Bone marrow (tissue), 2 donors: Measurements from ENCODE around the gene IZUMO1.
"Not testable (repeated sequence)": the region's sequence is repeated elsewhere in the genome, so short reads cannot be mapped to it uniquely, and the experiment has no call there.

Experiments
- DNase-seq, 2 donors: peaks; one replicate each; lab custom pipeline; 2025; lab: John Stamatoyannopoulos, UW

Gene IZUMO1

DNA sequence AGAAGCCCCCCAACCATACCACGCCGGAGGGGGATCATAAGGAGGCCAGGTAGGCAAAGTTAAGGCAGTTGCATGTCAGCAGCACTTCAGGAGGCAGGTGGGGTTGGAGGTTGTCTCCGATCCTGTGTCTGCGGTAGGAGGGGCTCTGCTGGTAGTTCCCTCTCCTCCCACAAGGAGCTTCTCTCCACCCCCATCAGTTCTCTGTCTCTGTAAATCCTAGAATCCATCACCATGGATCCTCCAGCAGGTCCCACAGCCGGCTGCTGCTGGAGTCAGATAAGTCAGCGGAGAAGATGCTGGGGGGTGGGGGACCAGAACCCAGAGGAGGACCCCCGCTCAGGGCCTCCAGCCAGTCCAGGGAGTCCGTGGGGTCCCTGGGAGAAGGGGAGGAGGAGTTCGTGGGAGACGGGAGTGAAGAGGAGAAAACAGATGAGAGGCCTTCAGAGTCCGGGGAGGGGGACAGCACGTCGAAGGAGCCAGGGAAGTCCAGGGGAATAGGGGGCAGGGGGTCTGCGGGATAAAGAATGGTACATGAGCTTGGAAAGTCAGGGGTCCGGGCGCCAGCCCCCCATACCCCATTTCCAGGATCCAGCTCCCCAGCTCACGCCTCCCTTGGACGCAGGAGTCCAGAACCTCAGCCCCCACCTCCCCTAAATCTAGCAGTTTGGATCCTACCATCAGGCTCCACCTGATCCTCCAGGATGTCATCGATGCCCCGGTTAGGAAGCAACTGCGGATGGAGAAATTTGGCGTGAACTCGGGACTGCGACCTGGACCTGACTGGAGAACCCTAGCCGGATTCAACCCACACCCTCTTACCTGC is 33.5 kb downstream of the IZUMO1 start:
- no peak for DNase-seq

DNA sequence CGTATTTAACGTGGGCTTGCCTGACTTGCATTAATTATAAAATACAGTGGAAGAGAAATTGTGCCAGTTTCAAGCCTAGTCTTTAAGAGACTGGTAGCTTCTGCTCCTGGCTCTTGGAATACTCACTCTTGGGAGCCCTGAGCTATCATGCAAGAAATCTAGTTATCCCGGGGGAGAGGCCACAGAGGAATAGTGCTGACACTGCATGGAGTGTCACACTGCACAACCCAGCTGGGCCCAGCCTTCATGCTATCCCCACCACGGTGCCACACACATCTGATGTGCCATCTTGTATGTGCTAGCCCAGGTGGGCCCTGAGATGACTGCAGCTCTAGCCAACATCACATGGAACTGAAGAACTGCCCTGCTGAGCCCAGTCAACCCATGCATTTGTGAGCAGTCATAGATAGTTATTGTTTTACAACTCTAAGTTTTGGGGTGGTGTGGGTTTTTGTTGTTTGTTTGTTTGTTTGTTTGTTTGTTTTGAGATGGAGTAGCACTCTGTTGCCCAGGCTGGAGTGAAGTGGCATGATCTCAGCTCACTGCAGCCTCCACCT is 35.5 kb downstream of the IZUMO1 start:
- DNase-seq = no peak

DNA sequence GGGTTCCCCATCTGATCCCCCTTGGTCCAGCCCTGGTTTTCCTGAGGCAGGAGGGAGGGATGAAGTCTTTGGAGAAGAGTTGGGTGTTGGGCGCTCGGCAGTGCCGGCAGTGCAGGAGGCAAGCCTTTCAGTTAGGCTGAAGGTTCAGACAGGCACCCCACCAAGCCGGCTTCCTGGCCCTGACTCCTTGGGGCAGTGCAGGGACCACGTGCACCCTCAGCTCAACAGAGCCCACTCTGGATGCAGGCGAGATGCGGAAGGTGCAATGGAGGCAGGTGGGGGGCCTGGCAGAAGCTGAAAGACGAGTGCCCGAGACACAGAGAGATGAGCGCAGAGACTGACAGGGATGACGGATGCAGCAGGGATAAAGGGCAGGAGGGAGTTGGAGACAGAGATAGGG is 38.2 kb downstream of the IZUMO1 start:
- no peak for DNase-seq

DNA sequence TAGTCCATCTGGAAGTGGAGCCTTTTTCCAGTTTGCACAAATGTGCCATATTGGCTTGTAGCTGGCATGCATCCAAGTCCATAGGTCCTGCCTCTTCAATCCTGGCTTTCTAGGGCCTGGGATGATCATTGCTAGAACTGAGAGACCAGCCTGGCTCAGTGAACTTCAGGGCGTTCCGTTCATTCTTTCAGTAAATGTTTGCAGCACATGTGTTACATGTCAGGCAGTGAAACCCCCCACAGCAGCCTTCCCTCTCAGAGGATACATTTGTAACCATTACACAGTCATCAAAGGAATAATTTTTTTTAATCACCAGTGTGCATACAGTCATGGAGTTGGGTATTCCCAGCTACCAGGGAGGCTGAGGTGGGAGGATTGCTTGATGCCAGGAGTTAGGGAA is 41.3 kb downstream of the IZUMO1 start:
- no peak for DNase-seq

DNA sequence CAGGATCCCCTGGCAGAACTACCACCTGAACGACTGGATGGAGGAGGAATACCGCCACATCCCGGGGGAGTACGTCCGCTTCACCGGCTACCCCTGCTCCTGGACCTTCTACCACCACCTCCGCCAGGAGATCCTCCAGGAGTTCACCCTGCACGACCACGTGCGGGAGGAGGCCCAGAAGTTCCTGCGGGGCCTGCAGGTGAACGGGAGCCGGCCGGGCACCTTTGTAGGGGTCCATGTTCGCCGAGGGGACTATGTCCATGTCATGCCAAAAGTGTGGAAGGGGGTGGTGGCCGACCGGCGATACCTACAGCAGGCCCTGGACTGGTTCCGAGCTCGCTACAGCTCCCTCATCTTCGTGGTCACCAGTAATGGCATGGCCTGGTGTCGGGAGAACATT is 43.4 kb downstream of the IZUMO1 start:
- no peak for DNase-seq

DNA sequence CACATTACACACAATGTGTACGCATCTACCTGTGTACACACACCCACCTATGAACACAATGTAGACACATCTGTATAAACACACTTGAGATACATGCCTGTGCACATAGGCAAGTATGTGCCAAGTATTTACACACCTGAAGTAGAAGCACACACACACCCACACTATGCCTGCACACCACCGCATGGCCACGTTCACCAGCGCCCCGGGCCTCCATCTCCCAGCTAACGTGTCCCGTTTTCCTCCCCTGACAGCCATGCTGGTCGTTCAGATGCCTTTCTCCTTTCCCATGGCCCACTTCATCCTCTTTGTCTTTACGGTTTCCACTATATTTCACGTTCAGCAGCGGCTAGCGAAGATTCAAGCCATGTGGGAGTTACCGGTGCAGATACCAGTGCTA is 44.0 kb downstream of the IZUMO1 start:
- DNase-seq = no peak

DNA sequence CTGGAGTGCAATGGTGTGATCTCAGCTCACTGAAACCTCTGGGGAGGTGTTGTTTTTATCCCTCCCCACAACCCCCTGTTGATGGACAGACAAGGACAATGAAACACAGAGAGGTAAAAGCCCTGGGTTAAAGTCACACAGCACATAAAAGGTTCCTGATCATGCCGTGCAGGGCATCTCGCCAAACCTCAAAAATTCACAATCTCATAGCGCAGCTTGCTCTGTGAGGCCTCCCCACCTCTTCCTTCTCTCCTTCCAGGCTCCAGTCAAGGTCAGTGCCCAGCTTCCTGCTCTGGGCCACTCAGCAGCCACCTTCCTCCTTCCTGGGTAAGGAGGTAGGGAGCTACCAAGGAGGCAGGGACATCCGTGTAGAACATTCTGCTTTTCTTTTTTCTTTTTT is 48.7 kb downstream of the IZUMO1 start:
- no peak for DNase-seq

DNA sequence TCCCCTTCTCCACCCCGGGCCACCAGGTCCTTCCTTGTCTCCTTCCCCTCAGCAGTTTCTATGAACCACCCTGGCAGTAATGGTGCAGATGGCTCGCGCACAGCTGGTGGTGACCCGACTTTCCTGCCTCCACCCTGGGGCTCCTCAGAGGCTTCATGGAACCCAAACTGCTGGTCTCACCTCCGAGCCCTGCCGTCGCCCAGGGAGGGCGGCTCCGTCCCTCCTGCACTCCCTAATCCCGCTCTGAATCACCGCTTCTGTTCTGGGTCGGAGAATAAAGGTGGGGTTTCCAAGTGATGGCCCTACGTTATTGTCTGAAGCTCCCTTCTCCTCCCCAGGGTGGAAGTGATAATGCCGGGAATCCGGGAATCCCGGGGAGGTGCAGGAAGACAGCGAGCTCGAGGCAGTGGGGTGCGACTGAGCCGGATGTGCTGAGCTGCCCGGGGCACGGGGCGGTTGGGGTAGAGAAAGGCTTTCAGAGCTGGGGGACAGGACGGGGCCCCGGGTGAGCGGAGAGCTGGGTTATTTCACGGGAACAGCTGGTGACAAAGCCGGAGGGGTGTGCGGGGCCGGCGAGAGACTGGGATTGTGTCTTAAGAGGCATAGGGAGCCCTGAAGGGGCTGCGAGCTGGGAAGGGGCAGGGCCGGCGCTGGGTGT is 50.2 kb downstream of the IZUMO1 start:
- DNase-seq = no peak

DNA sequence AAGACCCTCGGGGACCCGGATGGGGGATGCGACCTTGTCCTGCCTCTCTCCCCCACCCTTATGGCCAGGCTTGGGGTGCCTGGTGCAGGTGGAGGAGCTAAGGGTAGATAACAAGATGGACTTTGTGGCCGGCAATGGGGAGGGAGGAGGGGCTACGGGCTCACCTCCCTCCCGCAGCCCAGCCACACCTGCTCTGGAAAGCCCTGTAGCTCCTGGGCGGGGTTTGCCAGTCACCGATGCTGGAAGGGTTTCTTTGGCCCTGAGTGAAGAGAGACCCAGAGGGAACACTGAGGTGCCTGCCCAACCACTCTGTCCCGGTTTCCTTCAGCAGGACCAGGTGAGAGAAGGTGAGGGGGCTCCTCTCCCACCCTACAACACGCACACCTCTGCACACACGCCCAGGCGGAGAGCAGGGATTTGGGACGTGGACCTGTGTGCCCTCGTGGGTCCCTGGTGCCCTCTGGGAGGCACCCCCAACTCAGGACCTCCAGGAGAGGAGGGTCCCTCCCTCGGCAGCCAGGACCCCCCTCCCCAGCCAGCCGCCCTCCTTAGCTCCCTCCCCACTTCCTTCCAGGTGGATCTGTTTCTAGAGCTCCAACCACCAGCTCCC is 50.9 kb downstream of the IZUMO1 start, which contains the start of gene FUT2:
Gene FUT2, plus strand, starts transcription at position 229 of the 610 bp plus-strand sequence. CDS start 6,986 bp downstream, outside the sequence.
- no peak for DNase-seq

DNA sequence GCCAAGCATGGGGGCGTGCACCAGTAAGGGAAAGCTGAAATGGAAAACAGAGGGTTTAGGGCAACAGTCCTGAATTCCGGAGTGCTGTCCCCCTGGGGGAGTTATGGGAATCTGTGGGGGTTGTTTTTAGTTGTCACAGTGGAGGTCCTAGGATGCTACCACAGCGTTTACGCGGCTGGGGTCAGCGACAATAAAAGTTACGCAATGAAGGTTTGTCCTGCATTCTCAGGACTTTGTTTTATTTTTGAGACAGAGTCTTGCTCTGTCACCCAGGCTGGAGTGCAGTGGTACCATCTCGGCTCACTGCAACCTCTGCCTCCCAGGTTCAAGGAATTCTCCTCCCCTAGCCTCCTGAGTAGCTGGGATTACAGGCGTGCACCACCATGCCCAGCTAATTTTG is 53.1 kb downstream of the IZUMO1 start:
- not testable (repeated sequence) for DNase-seq
